Spleen (tissue), 11 donors: ENCODE data around the gene FRAT2. TPM values are rescaled to one million over a fixed set of nuclear protein-coding genes. Genes with fewer than 3 reads are reported as not detected.
A peak's percentile ranks its signal among the peaks of the same experiment; 100 is the strongest.

Experiments used
- DNase-seq: peaks from one replicate; pipeline ENCODE4 v3.0.0-alpha.2; 2020
- H3K27ac ChIP-seq, 8 donors: fragments of 200-600 bp; sonication (generic) in 7 of 8; 1 replicate in 4 of 8; 2 replicates in 4 of 8; pipeline versions ENCODE4 v1.5.0 to v1.8.0; 2016 to 2021; ENCODE audit warnings: inconsistent platforms in 4 of 8, mild to moderate bottlenecking in 4 of 8, moderate library complexity in 1 of 8
- H3K27me3 ChIP-seq, 7 donors: fragments of 200-600 bp; sonication (generic) in 6 of 7; replicated peaks in 1 of 7; 1 replicate in 4 of 7; 2 replicates in 3 of 7; pipeline versions ENCODE4 v1.5.0 to v1.8.0; 2016 to 2021; ENCODE audit warnings: inconsistent platforms in 3 of 7, mild to moderate bottlenecking in 1 of 7
- H3K36me3 ChIP-seq, 6 donors: fragments of 200-600 bp; sonication (generic) in 5 of 6; 1 replicate in 4 of 6; 2 replicates in 2 of 6; pipeline versions ENCODE4 v1.5.0 to v1.8.0; 2016 to 2021; ENCODE audit warnings: inconsistent platforms in 2 of 6
- H3K4me1 ChIP-seq, 6 donors: fragments of 200-600 bp; sonication (generic) in 5 of 6; 1 replicate in 3 of 6; 2 replicates in 3 of 6; pipeline versions ENCODE4 v1.5.0 to v1.8.0; 2016 to 2021; ENCODE audit warnings: inconsistent platforms in 3 of 6
- H3K4me3 ChIP-seq, 8 donors: fragments of 200-600 bp; sonication (generic) in 7 of 8; 1 replicate in 4 of 8; 2 replicates in 4 of 8; pipeline versions ENCODE4 v1.5.0 to v1.8.0; 2016 to 2021; ENCODE audit warnings: inconsistent platforms in 4 of 8, mild to moderate bottlenecking in 4 of 8, moderate library complexity in 2 of 8
- H3K9me3 ChIP-seq, 8 donors: fragments of 200-600 bp; sonication (generic) in 7 of 8; 1 replicate in 4 of 8; 2 replicates in 4 of 8; pipeline versions ENCODE4 v1.5.0 to v1.8.0; 2016 to 2021; ENCODE audit warnings: inconsistent platforms in 4 of 8
- CTCF ChIP-seq, 11 experiments: fragments of 200-600 bp in 7 of 11; fragments of 450-650 bp in 4 of 11; sonication (generic) in 4 of 11; IDR thresholded peaks in 8 of 11; conservative IDR thresholded peaks in 3 of 11; 1 replicate in 7 of 11; 2 replicates in 4 of 11; pipeline versions ENCODE4 v1.4.0 to v1.8.0; 2016 to 2021; ENCODE audit warnings: antibody characterized with exemption in 11 of 11, inconsistent platforms in 4 of 11, mild to moderate bottlenecking in 1 of 11
- POLR2A ChIP-seq, 3 donors: fragments of 450-650 bp; IDR thresholded peaks; one replicate each; pipeline ENCODE4 v1.5.1; 2017; ENCODE audit warnings: antibody characterized with exemption in 3 of 3, mild to moderate bottlenecking in 1 of 3
- POLR2AphosphoS5 ChIP-seq, 3 donors: sonication (generic); formaldehyde crosslinking; IDR thresholded peaks; one replicate each; pipeline ENCODE4 v1.5.1; 2017; ENCODE audit warnings: antibody characterized with exemption in 3 of 3
- WGBS, 5 donors: extraction: QIAGEN DNeasy Blood & Tissue Kit in 3 of 5; methylation state at CpG; one replicate each; pipeline versions ENCODE4 v1.1.5 to v1.1.7; 2013 to 2018; 5-methylcytosine and 5-hydroxymethylcytosine counted together
- intact Hi-C: fragments of 100-400 bp; cut with DNase I; formaldehyde crosslinking; loops from one replicate; pipeline ENCODE4 v1.15.0; 2023; ENCODE audit warnings: low total_unique reads
- polyA plus RNA-seq, 3 donors: library from polyadenylated mRNA; stranded (reverse); fragments of 200-250 nt; gene quantifications; one replicate each; pipeline ENCODE4 v1.2.1, GENCODE V29; 2013
- total RNA-seq, 7 donors: library from RNA; depleted of rRNA in 3 of 7; stranded (reverse); fragments of >200 nt in 3 of 7; fragmentation: NEBNext Ultra II Directional in 4 of 7; extraction: Animal tissue kit (Norgen Biotek cat#: 25700) in 4 of 7; gene quantifications; one replicate each; pipeline versions ENCODE4 v1.1.0 to v1.2.1, GENCODE V29; 2016 to 2021
- donor health status: healthy with polysubstance abuse.
- donor health status: DM: no; HTN: no; CAD: no; lungs with moderate emphysema.
- donor health status: DM: no; HTN: no; CAD: no.
- donor health status: Bipolar disorder and iron deficiency.
- donor health status: healthy.
- donor health status: DM: no; HTN: no; CAD: no.
- donor health status: DM: yes; HTN: yes; CAD: no.

Gene FRAT2
- total and polyA plus RNA-seq, 10 donors: 12.3 to 75.6 (median 36.8) TPM

GRCh38 chr10:97366572-97366971, 32.0 kb upstream of the FRAT2 start:
- intact Hi-C loops: no loop called here
- H3K4me1 ChIP-seq: peaks cover 3 to 75% (median 24%) of the 10 kb centered on the region in 6 donors
- peak; percentile 80 for DNase-seq

GRCh38 chr10:97365761-97366351, 31.3 kb upstream of the FRAT2 start:
- Histone ChIP-seq H3K4me1 (peaks cover 3 to 74% (median 24%) of the 10 kb centered on the region in 6 donors), H3K9me3 (no peaks in the 10 kb centered on the region), H3K4me3 (peak overlapping the region in 1 of 8 donors; percentile 54), H3K27ac (peak overlapping the region; percentile 57 to 97 (median 94)), H3K27me3 (no peaks in the 10 kb centered on the region), H3K36me3 (peaks cover 0 to 100% (median 46%) of the 10 kb centered on the region in 6 donors)
- peak; percentile 87 for DNase-seq
- TF ChIP-seq CTCF (IDR thresholded peaks at IDR 0.05 in 8 of 11, conservative IDR thresholded peaks at IDR 0.05 in 3 of 11): no peak
- TF ChIP-seq POLR2AphosphoS5 (IDR thresholded peaks at IDR 0.05): peak in 2 of 3 donors; percentile 29 to 36
- intact Hi-C loops: no loop called here
- 32 to 52% (median 44%) methylated on average over 19 of the region's 19 CpGs for WGBS, 5 donors

More at GRCh38 chr10:97366572-97366971, 32.0 kb upstream of the FRAT2 start:
- H3K9me3 ChIP-seq: no peaks in the 10 kb centered on the region
- H3K4me3 ChIP-seq: peak overlapping the region in 1 of 8 donors; percentile 54
- WGBS, 5 donors: 77 to 91% (median 84%) methylated on average over 11 of the region's 11 CpGs
- H3K27ac ChIP-seq: peak overlapping the region; percentile 57 to 97 (median 94)
- H3K27me3 ChIP-seq: no peaks in the 10 kb centered on the region
- TF ChIP-seq POLR2AphosphoS5 (IDR thresholded peaks at IDR 0.05) (no peak), POLR2A (IDR thresholded peaks at IDR 0.05) (no peak)
- peaks cover 0 to 100% (median 53%) of the 10 kb centered on the region in 6 donors for H3K36me3 ChIP-seq

- peak; percentile 49 for DNase-seq
- no peak overlapping the region for H3K4me3 ChIP-seq
- TF ChIP-seq POLR2AphosphoS5 (IDR thresholded peaks at IDR 0.05) (no peak), POLR2A (IDR thresholded peaks at IDR 0.05) (no peak), CTCF (IDR thresholded peaks at IDR 0.05 in 8 of 11, conservative IDR thresholded peaks at IDR 0.05 in 3 of 11) (no peak)
- 89 to 100% (median 98%) methylated on average over 3 to 4 of the region's 4 CpGs for WGBS, 5 donors
- peak overlapping the region in 2 of 8 donors; percentile 23 to 96 for H3K27ac ChIP-seq
- H3K36me3 ChIP-seq: peaks cover 0 to 100% (median 37%) of the 10 kb centered on the region in 6 donors
- no peaks in the 10 kb centered on the region for H3K9me3 ChIP-seq
- peaks cover 3 to 65% (median 24%) of the 10 kb centered on the region in 6 donors for H3K4me1 ChIP-seq
- H3K27me3 ChIP-seq: no peaks in the 10 kb centered on the region
- intact Hi-C loops: no loop called here
These were observed 28.5 kb upstream of the FRAT2 start for GRCh38 chr10:97363071-97363470.

GRCh38 chr10:97362310-97363033, 27.9 kb upstream of the FRAT2 start:
- peak overlapping the region in 3 of 8 donors; percentile 16 to 96 (median 23) for H3K27ac ChIP-seq
- intact Hi-C loops: no loop called here
- H3K36me3 ChIP-seq: peaks cover 0 to 100% (median 40%) of the 10 kb centered on the region in 6 donors
- no peaks in the 10 kb centered on the region for H3K9me3 ChIP-seq
- TF ChIP-seq CTCF (IDR thresholded peaks at IDR 0.05 in 8 of 11, conservative IDR thresholded peaks at IDR 0.05 in 3 of 11) (no peak), POLR2A (IDR thresholded peaks at IDR 0.05) (no peak), POLR2AphosphoS5 (IDR thresholded peaks at IDR 0.05) (no peak)
- DNase-seq: peak; percentile 54
- H3K4me3 ChIP-seq: no peak overlapping the region
- 80 to 89% (median 87%) methylated on average over 9 to 11 of the region's 11 CpGs for WGBS, 5 donors
- peaks cover 3 to 62% (median 23%) of the 10 kb centered on the region in 6 donors for H3K4me1 ChIP-seq
- no peaks in the 10 kb centered on the region for H3K27me3 ChIP-seq
